HPDE6-E6E7 (cell line): ENCODE measurements around the gene CLN6.
"Not testable (repeated sequence)": the region's sequence is repeated elsewhere in the genome, so short reads cannot be mapped to it uniquely, and the experiment has no call there.

Source experiments
- DNase-seq: peaks from one replicate; pipeline ENCODE4 v3.0.0; 2011; ENCODE audit warnings: missing footprints; ENCODE audit errors: extremely low spot score

Gene CLN6

GRCh38 chr15:68224108-68224507, 5.4 kb downstream of the CLN6 start:
- no peak for DNase-seq

GRCh38 chr15:68223171-68223570, 6.4 kb downstream of the CLN6 start:
- no peak for DNase-seq

DNA sequence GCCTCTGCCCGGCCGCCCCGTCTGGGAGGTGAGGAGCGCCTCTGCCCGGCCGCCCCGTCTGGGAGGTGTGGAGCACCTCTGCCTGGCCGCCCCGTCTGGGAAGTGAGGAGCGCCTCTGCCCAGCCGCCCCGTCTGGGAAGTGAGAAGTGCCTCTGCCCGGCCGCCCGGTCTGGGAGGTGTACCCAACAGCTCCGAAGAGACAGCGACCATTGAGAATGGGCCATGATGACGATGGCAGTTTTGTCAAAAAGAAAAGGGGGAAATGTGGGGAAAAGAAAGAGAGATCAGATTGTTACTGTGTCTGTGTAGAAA, 7.1 kb downstream of the CLN6 start:
- DNase-seq: not testable (repeated sequence)

DNA sequence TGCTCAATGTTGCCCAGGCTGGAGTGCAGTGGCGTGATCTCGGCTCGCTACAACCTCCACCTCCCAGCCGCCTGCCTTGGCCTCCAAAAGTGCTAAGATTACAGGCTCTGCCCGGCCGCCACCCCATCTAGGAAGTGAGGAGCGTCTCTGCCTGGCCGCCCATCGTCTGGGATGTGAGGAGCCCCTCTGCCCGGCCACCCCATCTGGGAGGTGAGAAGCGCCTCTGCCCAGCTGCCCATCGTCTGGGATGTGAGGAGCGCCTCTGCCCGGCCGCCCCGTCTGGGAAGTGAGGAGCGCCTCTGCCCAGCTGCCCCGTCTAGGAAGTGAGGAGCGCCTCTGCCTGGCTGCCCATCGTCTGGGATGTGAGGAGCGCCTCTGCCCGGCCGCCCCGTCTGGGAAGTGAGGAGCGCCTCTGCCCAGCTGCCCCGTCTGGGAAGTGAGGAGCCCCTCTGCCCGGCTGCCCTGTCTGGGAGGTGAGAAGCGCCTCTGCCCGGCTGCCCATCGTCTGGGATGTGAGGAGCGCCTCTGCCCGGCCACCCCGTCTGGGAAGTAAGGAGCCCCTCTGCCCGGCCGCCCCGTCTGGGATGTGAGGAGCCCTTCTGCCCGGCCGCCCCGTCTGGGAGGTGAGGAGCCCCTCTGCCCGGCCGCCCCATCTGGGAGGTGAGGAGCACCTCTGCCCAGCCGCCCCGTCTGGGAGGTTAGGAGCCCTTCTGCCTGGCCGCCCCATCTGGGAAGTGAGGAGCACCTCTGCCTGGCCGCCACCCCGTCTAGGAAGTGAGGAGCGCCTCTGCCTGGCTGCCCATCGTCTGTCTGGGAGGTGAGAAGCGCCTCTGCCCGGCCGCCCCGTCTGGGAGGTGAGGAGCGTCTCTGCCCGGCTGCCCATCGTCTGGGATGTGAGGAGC, 7.7 kb downstream of the CLN6 start:
- DNase-seq: not testable (repeated sequence)

DNA sequence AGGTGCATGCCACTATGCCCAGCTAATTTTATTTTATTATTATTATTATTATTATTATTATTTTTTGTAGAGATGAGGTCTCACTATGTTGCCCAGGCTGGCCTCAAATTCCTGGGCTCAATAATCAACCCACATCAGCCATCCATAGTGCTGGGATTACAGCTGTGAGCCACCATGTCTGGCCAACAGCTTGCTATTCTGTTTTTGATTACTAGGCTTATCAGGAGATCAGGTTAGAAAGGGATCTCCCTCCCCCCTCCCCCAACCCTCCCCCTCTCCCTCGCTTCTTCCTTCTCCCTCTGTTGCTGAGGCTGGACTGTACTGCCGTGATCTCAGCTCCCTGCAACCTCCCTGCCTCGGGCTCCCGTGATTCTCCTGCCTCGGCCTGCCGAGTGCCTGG, 8.6 kb downstream of the CLN6 start:
- DNase-seq: no peak

DNA sequence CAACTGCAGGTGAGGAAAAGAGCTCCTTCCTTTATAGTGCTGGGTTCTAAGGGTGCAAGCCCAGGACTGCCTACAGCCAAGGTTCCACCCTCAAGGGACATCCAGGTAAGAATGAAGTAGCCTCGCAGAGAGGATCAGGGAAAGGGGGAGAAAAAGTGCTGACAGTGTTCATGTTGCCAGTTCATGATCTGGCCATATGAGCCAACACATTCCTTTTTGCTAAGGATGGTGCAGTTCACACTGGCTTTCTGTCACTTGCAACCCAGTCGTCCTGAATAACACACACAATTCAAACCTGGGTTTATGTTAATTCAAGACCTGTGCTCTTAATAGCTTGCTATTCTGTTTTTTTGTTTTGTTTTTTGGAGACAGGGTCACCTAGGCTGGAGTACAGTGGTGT, 9.0 kb downstream of the CLN6 start:
- DNase-seq: no peak

GRCh38 chr15:68218847-68219798, 10.4 kb downstream of the CLN6 start:
- DNase-seq: no peak

DNA sequence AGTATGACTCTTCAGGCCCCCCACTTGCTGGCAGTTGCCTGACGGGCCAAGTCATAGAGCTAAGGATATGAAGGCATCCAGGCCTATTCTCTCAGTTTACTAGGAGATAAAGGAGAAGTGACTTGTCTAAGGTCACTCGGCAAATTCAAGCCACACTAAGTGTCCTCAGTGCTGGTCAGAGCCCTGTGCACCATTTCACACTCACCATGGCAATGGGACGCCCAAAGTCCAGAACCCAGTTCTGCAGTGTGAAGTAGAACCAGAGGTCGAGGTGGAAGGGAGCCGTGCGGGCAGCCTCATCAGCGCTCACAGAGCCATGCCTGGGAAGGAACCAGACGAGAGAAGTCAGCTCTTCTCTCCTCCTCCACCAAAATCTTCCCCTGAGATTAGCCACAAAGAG, 11.2 kb downstream of the CLN6 start:
- DNase-seq: no peak

DNA sequence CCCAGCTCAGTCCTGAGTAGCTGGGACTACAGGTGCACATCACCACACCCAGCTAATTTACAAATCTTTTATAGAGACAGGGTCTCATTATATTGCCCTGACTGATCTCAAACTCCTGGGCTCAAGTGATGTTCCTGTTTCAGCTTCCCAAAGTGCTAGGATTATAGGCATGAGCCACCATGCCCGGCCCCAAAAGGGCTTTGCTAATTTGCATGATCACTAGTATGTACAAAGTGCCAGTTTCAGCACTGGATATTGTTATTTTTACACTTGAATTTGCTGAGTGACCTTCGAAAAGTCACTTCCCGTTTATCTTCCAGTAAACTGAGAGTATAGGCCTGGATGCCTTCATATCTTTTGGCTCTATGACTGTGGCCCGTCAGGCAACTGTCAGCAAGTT, 12.2 kb downstream of the CLN6 start:
- DNase-seq: no peak

GRCh38 chr15:68214838-68215254, 14.7 kb downstream of the CLN6 start:
- no peak for DNase-seq

DNA sequence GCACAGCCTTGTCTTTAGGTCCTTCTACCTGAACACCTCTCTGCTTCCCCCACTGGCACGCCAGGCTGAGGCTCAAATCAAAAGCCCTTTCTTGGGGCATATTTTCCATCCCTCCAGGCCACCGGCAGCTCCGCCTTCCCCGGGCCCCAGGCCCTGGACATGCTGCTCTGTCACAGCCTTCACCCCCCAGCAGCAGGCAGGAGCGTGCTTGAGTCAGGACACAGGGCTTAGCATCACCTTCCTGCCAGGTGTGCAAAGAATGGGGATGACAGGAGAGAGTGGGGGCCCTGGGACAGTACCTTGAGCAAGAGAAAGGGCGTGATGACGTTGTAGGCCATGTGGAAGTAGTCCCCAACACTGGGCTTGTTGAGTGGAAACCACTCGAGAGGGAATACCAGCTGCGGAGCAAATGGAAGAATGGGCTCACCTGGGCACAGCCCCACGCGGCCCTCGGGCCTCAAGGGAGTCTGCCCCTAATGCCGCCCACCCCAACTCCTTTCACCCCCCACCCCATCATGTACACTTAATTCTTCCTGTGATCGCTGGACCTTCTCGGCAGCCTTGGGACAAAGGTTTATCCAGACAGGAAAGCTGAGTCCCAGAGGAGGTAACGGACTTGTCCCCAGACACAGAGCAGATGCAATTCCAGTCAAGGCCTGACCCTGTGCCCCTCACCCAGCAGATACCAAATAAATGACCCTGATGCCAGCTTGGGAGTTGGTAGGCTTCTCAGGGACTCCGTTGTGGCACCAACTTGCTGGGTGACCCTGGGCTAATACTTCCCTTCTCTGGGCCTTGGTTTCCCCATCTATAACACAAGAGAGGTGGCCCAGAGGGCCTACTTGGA, 15.3 kb downstream of the CLN6 start:
- no peak for DNase-seq

- DNase-seq: not testable (repeated sequence)
These were observed 16.1 kb downstream of the CLN6 start for GRCh38 chr15:68213491-68213845.

DNA sequence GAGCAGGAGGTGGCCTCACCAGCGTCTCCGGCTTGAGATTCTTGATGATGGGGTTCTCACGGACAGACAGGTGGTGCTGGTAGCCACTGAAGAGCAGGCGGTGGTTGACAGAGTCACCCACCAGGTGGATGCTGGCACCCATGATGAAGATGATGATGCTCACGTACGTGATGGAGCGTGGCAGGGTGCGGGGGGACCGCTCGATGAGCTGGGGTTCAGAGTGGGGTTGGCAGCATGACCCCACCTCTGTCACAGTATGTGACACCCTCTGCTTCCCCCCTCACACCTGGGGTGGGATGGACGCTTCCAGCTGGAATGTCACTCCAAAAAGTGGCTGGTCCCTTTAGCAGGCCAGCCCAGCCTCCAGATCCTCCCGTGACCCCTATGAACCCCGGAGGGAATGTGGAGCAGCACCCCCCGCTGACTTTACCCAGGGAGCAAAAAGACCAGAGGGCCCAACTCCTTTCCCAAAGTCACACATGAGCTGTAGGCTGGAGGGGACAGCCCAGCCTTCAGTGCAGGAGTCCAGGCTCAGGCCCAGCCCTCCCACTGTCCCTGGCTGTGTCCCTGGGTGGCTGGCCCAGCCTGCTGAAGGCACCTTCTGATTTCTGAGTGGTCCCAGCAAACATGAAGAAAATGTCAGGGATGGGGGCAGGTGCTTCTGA, 17.7 kb downstream of the CLN6 start:
- DNase-seq: no peak

GRCh38 chr15:68210821-68211655, 18.5 kb downstream of the CLN6 start:
- DNase-seq: peak; percentile 50

DNA sequence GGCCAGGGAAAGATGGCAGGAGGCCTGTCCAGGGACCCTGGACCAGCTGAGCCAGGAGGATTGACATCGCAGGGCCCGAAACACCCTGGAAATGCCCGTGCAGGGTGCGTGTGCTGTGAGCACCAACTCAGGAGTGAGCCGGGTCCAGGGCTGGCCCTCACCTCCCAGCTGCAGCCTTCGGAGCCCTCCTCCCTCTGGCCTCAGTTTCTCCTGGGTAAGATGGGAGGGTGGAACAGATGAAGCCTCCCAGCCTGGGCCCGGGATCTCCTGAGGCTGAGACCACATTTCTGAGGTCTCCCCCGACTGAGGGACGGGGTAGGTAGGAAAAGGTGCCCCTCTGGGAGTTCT, 19.1 kb downstream of the CLN6 start:
- DNase-seq: no peak

DNA sequence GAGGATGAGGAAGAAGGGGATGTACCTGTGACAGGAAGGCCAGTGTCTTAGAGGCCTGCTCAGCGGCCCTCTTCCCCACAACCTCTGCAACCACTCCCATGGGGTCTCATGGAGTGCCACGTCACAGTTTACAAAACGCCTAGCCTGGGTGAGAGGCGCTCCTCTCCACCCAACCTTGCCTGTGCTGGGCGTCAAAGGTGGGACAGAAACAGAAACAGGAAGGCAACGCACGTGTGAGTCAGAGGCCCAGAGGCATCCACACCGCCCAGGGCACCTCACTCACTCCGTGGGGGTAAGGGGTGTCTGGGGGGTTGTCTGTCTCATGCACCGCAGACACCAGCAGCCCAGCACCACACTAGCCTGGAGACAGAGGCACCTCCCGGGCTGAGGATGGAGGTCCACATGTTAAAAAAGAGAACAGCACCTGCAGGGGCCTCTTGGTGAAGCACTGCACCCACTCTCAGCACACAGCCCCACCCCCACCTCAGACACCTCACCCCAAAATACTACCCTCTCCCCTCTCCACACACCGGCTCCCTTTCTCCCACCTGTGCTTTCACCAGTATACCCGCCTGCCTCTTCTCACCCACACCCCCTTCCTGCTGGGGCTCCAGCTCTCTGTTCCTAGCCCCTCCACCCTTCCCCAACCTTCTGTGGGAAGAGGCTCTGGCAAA, 19.7 kb downstream of the CLN6 start:
- peak; percentile 60 for DNase-seq

GRCh38 chr15:68209272-68209671, 20.3 kb downstream of the CLN6 start:
- no peak for DNase-seq

DNA sequence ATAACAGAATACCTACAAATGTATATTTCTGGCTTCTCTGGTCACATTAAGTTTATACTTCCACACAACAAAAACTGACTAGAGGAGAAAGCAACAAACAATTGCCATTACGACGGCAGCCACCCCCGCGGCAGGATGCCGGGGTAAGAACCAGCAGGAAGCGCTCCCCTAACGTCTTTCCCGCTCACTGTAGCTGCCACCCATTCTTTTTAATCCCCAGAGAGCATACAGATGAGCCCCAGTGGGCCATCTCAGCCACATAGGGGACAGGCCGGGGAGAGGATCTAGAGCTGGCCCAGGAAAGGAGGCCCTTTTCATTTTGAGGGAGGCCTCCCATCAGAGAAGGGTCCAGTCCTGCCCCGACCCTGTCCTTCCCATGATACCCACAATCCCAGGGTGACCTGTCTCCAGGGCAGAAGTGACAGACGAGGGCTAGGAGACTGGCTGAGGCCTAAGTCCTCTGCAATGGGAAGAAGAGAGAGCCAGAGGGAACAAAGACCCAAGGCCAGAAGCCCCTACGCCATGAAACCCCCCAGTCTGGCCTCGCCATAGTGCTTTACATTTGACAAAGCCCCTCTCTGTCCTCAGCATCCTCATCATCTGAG, 20.8 kb downstream of the CLN6 start:
- DNase-seq: no peak

DNA sequence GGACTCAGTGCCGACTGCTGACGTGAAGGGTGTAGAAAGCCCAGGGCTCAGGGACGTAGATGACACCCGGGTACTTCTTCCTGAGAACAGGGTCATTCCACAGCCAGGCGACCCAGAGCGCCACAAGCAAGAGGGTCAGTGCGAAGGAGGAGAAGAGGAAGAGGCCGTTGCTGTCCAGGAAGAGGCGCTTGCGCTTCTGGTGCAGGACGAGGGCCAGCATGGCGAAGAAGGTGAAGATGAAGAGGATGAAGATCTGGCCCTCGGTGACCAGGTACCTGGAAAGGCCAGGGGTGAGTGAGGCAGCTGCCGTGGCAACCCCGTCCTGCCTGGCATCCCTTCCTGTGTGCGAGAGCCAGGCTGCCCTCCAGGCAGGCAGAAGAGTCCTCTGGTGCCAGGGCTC, 21.4 kb downstream of the CLN6 start:
- DNase-seq: no peak
